H1 (cell line): ENCODE results near the gene POLA2. TPM values are rescaled to one million over a fixed set of nuclear protein-coding genes. Genes with fewer than 3 reads are reported as not detected.

ENCODE experiments used
- BRCA1 ChIP-seq: IDR thresholded peaks from 2 replicates; pipeline ENCODE4 v1.6.1; 2012; ENCODE audit warnings: low read depth, low read length, improper control_type of control experiment
- EP300 ChIP-seq, 2 experiments: IDR thresholded peaks; 1 replicate in 1 of 2; 2 replicates in 1 of 2; pipeline ENCODE4 v1.6.1; 2011 to 2012; ENCODE audit warnings: low read depth in 2 of 2, low read length in 2 of 2, mild to moderate bottlenecking in 2 of 2, borderline replicate concordance in 1 of 2, inconsistent platforms in 1 of 2, moderate library complexity in 1 of 2
- POLR2A ChIP-seq, 2 experiments: IDR thresholded peaks; 1 replicate in 1 of 2; 2 replicates in 1 of 2; pipeline ENCODE4 v1.6.1; 2011; ENCODE audit warnings: low read depth in 2 of 2, low read length in 2 of 2, mild to moderate bottlenecking in 2 of 2; ENCODE audit errors: control extremely low read depth in 1 of 2
- RNF2 ChIP-seq: fragments of 200-900, 300-1000 bp; sonication (generic); IDR thresholded peaks from 2 replicates; pipeline ENCODE4 v1.7.1; 2016; ENCODE audit warnings: borderline replicate concordance, low read depth, mild to moderate bottlenecking, antibody characterized with exemption, low read length; ENCODE audit not compliant: poor library complexity, severe bottlenecking; ENCODE audit errors: missing control alignments
- SUZ12 ChIP-seq: fragments of 200-600 bp; sonication (generic); IDR thresholded peaks from 2 replicates; pipeline ENCODE4 v1.6.1; 2012; ENCODE audit warnings: mild to moderate bottlenecking, inconsistent platforms, low read length, moderate library complexity, mixed read lengths
- TAF7 ChIP-seq: optimal IDR thresholded peaks from 2 replicates; pipeline ENCODE3; 2011; ENCODE audit warnings: low read depth, mild to moderate bottlenecking, inconsistent platforms, low read length, moderate library complexity, borderline replicate concordance
- TBP ChIP-seq: IDR thresholded peaks from 2 replicates; pipeline ENCODE4 v1.6.1; 2011; ENCODE audit warnings: low read depth, low read length, improper control_type of control experiment
- TEAD4 ChIP-seq: IDR thresholded peaks from 2 replicates; pipeline ENCODE4 v1.6.1; 2012; ENCODE audit warnings: low read depth, low read length, inconsistent platforms, mixed read lengths
- polyA plus RNA-seq, 7 experiments: library from polyadenylated mRNA; depleted of rRNA in 3 of 7; stranded (reverse) in 5 of 7; unstranded in 2 of 7; fragments of >200 nt in 5 of 7; fragments of 200-250 nt in 2 of 7; gene quantifications; 1 replicate in 5 of 7; 2 replicates in 1 of 7; 4 replicates in 1 of 7; pipeline versions ENCODE4 v1.2.1 to v1.2.3, GENCODE V29; 2011 to 2013; ENCODE audit warnings: missing spikeins in 2 of 7, mixed read lengths in 2 of 7
- total RNA-seq: library from RNA; stranded (reverse); fragmentation: NEBNext Ultra II Directional; extraction: Animal tissue kit (Norgen Biotek cat#: 25700); gene quantifications from 2 replicates; pipeline ENCODE4 v1.2.1, GENCODE V29; 2021

Gene POLA2
- total and polyA plus RNA-seq, 2 of the 8 experiments (the other 6 are each of a cell fraction or from before 2014, with no cell fraction given), result 31.2 to 55.9 TPM

GRCh38 chr11:65327021-65327420 lies 65.3 kb downstream of the POLA2 start (continued):
- TF ChIP-seq TAF7, result no peak
- TF ChIP-seq TBP, result no peak
- no peak for TF ChIP-seq TEAD4
- no peak for TF ChIP-seq BRCA1
- TF ChIP-seq RNF2, result no peak
- no peak; a peak in 1 of 3 replicates for TF ChIP-seq POLR2A (IDR thresholded peaks at IDR 0.05; ENCODE audit: control extremely low read depth in 1 of 2, low read depth in 2 of 2, low read length in 2 of 2)
- no peak for TF ChIP-seq EP300 (IDR thresholded peaks at IDR 0.05; ENCODE audit: borderline replicate concordance in 1 of 2, low read depth in 2 of 2, low read length in 2 of 2)
- no peak for TF ChIP-seq SUZ12
